HepG2 (cell line): ENCODE results near the gene TLR2. TPM values are rescaled to one million over a fixed set of nuclear protein-coding genes. Genes with fewer than 3 reads are reported as not detected.

Source experiments
- ATAC-seq: fragments of 200-7000 bp; cut with Tn5 transposase; 3 replicates; pipeline ENCODE4 v1.9.1; 2020; ENCODE audit warnings: mild to moderate bottlenecking, moderate library complexity
- BruUV-seq: library from RNA; stranded (reverse); fragments of 400-500 nt; replicated peaks from 2 replicates; lab custom pipeline; 2021; lab: Mats Ljungman, UMichigan
- CTCF ChIA-PET: fragments of 300-600 bp; formaldehyde crosslinking; extraction: SDS; loops from one replicate; lab custom pipeline; 2021; ENCODE audit warnings: low total read pairs, inconsistent platforms, low intra/inter-chr PET ratio; lab: Yijun Ruan, JAX
- POLR2A ChIA-PET: fragments of 350-600 bp; sonication (Branson Sonifier 250); formaldehyde crosslinking; loops from one replicate; lab custom pipeline; 2020; ENCODE audit warnings: antibody characterized with exemption, inconsistent platforms; lab: Yijun Ruan, JAX
- DNase-seq: peaks from one replicate; pipeline ENCODE4 v3.0.0-alpha.2; 2015; ENCODE audit warnings: low spot score
- FAIRE-seq: peaks from 3 replicates; lab custom pipeline; 2011; peaks lifted over from hg19 to GRCh38; lab: Jason Lieb, UNC
- H2AFZ ChIP-seq: one replicate; pipeline ENCODE4 v1.6.1; 2011; ENCODE audit warnings: low read length, inconsistent platforms
- H3K27ac ChIP-seq: fragments of 300-600 bp; 3 replicates; pipeline ENCODE4 v1.8.0; 2011; ENCODE audit warnings: mixed run types, mild to moderate bottlenecking, mixed read lengths, low read length, inconsistent platforms; ENCODE audit not compliant: insufficient read depth; ENCODE audit errors: extremely low read length
- H3K27me3 ChIP-seq, 2 experiments: fragments of 200-600 bp in 1 of 2; 2 replicates in 1 of 2; 3 replicates in 1 of 2; pipeline versions ENCODE4 v1.6.0 to v1.8.0; 2011; ENCODE audit warnings: low read length in 2 of 2, mild to moderate bottlenecking in 2 of 2, moderate library complexity in 2 of 2, inconsistent platforms in 1 of 2; ENCODE audit not compliant: insufficient read depth in 2 of 2, control insufficient read depth in 1 of 2
- H3K36me3 ChIP-seq, 2 experiments: fragments of 200-600 bp in 1 of 2; replicated peaks in 1 of 2; 2 replicates in 1 of 2; 3 replicates in 1 of 2; pipeline versions ENCODE4 v1.5.1 to v1.8.0; 2011; ENCODE audit warnings: low read length in 2 of 2, inconsistent platforms in 1 of 2; ENCODE audit not compliant: insufficient read depth in 2 of 2, control insufficient read depth in 1 of 2
- H3K4me1 ChIP-seq: 2 replicates; pipeline ENCODE4 v1.5.1; 2012; ENCODE audit warnings: low read length, inconsistent platforms; ENCODE audit not compliant: insufficient read depth
- H3K4me2 ChIP-seq: 2 replicates; pipeline ENCODE4 v1.6.0; 2011; ENCODE audit warnings: low read depth, low read length, inconsistent platforms
- H3K4me3 ChIP-seq, 3 experiments: fragments of 200-600 bp in 1 of 3; sonication (generic), shearing (Covaris generic) in 1 of 3; replicated peaks in 1 of 3; 2 replicates each; pipeline ENCODE4 v1.5.1; 2011 to 2016; ENCODE audit warnings: low read length in 3 of 3, inconsistent platforms in 2 of 3, low read depth in 2 of 3, mild to moderate bottlenecking in 2 of 3, control low read depth in 1 of 3, mixed read lengths in 1 of 3; ENCODE audit not compliant: insufficient read depth in 1 of 3
- H3K79me2 ChIP-seq: one replicate; pipeline ENCODE4 v1.6.1; 2011; ENCODE audit warnings: low read length, inconsistent platforms; ENCODE audit not compliant: insufficient read depth
- H3K9ac ChIP-seq: 2 replicates; pipeline ENCODE4 v1.6.0; 2011; ENCODE audit warnings: mild to moderate bottlenecking, low read depth, low read length, inconsistent platforms; ENCODE audit not compliant: insufficient read depth
- H3K9me3 ChIP-seq: 2 replicates; pipeline ENCODE4 v1.5.1; 2012; ENCODE audit warnings: mild to moderate bottlenecking, low read length
- H4K20me1 ChIP-seq: 2 replicates; pipeline ENCODE4 v1.6.0; 2011; ENCODE audit warnings: inconsistent platforms, mild to moderate bottlenecking, low read length, moderate library complexity; ENCODE audit not compliant: insufficient read depth
- CREB1 ChIP-seq, 2 experiments: fragments of 450-650 bp in 1 of 2; IDR thresholded peaks; 2 replicates each; pipeline ENCODE4 v1.6.1; 2016 to 2017; ENCODE audit warnings: control low read depth in 1 of 2, mild to moderate bottlenecking in 1 of 2, missing compliant biosample characterization in 1 of 2, missing genetic modification characterization in 1 of 2
- NAIF1 ChIP-seq: sonication (generic); formaldehyde crosslinking; IDR thresholded peaks from 2 replicates; pipeline ENCODE4 v1.5.0; 2020; ENCODE audit warnings: mild to moderate bottlenecking, missing genetic modification reagents, borderline replicate concordance
- PBX2 ChIP-seq: IDR thresholded peaks from 2 replicates; pipeline ENCODE4 v1.6.1; 2016; ENCODE audit warnings: control low read depth
- PHF21A ChIP-seq: sonication (generic); formaldehyde crosslinking; IDR thresholded peaks from 2 replicates; pipeline ENCODE4 v1.5.0; 2020; ENCODE audit warnings: mild to moderate bottlenecking, missing genetic modification reagents
- ZBTB1 ChIP-seq: sonication (generic); formaldehyde crosslinking; IDR thresholded peaks from 2 replicates; pipeline ENCODE4 v1.4.0; 2020; ENCODE audit warnings: missing genetic modification reagents, borderline replicate concordance
- ZBTB39 ChIP-seq: sonication (generic); formaldehyde crosslinking; IDR thresholded peaks from 2 replicates; pipeline ENCODE4 v1.5.0; 2020; ENCODE audit warnings: missing genetic modification reagents
- ZBTB4 ChIP-seq: sonication (generic); formaldehyde crosslinking; IDR thresholded peaks from 2 replicates; pipeline ENCODE4 v1.4.0; 2020; ENCODE audit warnings: missing genetic modification reagents, mild to moderate bottlenecking, borderline replicate concordance
- ZNF430 ChIP-seq: sonication (generic); formaldehyde crosslinking; IDR thresholded peaks from 2 replicates; pipeline ENCODE4 v1.9.0; 2021; ENCODE audit warnings: mild to moderate bottlenecking, missing genetic modification reagents
- ZNF747 ChIP-seq: sonication (generic); formaldehyde crosslinking; IDR thresholded peaks from 2 replicates; pipeline ENCODE4 v1.8.1; 2023; ENCODE audit warnings: missing genetic modification reagents, mild to moderate bottlenecking, borderline replicate concordance
- WGBS: methylation state at CpG from one replicate; pipeline ENCODE4 v1.1.6; 2017; ENCODE audit warnings: low lambda C conversion rate; 5-methylcytosine and 5-hydroxymethylcytosine counted together
- in situ Hi-C: cut with HindIII; loops from 2 replicates; pipeline ENCODE4 v1.10.0; 2017; ENCODE audit warnings: low pct_unique_long_range_greater_than_20kb; ENCODE audit not compliant: extremely low pct_ligation_motif_present
- intact Hi-C: fragments of 100-400 bp; cut with micrococcal nuclease; formaldehyde crosslinking; loops from one replicate; pipeline ENCODE4 v1.10.0; 2022; ENCODE audit not compliant: unreplicated experiment
- polyA plus RNA-seq, 8 experiments: library from polyadenylated mRNA; depleted of rRNA in 3 of 8; stranded (reverse) in 7 of 8; unstranded in 1 of 8; fragments of >200 nt; fragmentation: Illumina TruSeq in 4 of 8; extraction: Trizol in 4 of 8; gene quantifications; 2 replicates each; pipeline versions ENCODE4 v1.2.1 to v1.2.3, GENCODE V29; 2011 to 2016; ENCODE audit warnings: low read depth in 4 of 8, missing spikeins in 1 of 8, mixed read lengths in 1 of 8; ENCODE audit not compliant: insufficient read depth in 1 of 8
- total RNA-seq, 5 experiments: library from RNA; depleted of rRNA; stranded (reverse); fragments of >200 nt; fragmentation: Illumina TruSeq; extraction: Trizol; gene quantifications; 2 replicates each; pipeline ENCODE4 v1.2.3, GENCODE V29; 2016; ENCODE audit warnings: low read depth in 1 of 5

Gene TLR2
- total and polyA plus RNA-seq, 2 of the 13 experiments (the other 11 are each of a cell fraction or from before 2014, with no cell fraction given) = 0.63 to 0.73 TPM

GRCh38 chr4:153710681-153711080, 26.6 kb downstream of the TLR2 start:
- H3K4me1 ChIP-seq = no peaks in the 10 kb centered on the region
- H3K27ac ChIP-seq = no peak overlapping the region
- H3K4me3 ChIP-seq = no peak overlapping the region
- in situ Hi-C loops (no loop called here), intact Hi-C loops (no loop called here)
- no peak overlapping the region for H3K4me2 ChIP-seq
- DNase-seq = no peak
- no peaks in the 10 kb centered on the region for H3K36me3 ChIP-seq
- no peak for ATAC-seq
- no peaks in the 10 kb centered on the region for H3K9me3 ChIP-seq
- H2AFZ ChIP-seq = no peak overlapping the region
- no TSS peak for BruUV-seq
- WGBS = 44% methylated on average over 1 of the region's 1 CpG
- no peak overlapping the region for H3K9ac ChIP-seq
- no peaks in the 10 kb centered on the region for H3K79me2 ChIP-seq
- POLR2A ChIA-PET = no interaction called here
- H3K27me3 ChIP-seq = no peaks in the 10 kb centered on the region
- no peak for FAIRE-seq
- H4K20me1 ChIP-seq = no peaks in the 10 kb centered on the region
- CTCF ChIA-PET = no interaction called here
- no peak for TF ChIP-seq ZNF430 (CRISPR knock-in tag)
- TF ChIP-seq ZBTB39 (CRISPR knock-in tag) = no peak
- TF ChIP-seq CREB1 (IDR thresholded peaks at IDR 0.05) = no peak
- no peak for TF ChIP-seq CREB1 (CRISPR knock-in tag; IDR thresholded peaks at IDR 0.05)
- TF ChIP-seq ZNF747 (CRISPR knock-in tag) = no peak
- TF ChIP-seq ZBTB1 = no peak
- no peak for TF ChIP-seq NAIF1 (CRISPR knock-in tag)
- TF ChIP-seq PBX2 (CRISPR knock-in tag) = no peak
- no peak for TF ChIP-seq PHF21A (CRISPR knock-in tag)
- TF ChIP-seq ZBTB4 (CRISPR knock-in tag) = no peak
